ENCODE measurements around the gene STAT5A.

The STAT5A gene

GRCh38 chr17:42266918-42267766 is 21.2 kb upstream of the STAT5A start (continued):
- TF ChIP-seq, protein P1, sequence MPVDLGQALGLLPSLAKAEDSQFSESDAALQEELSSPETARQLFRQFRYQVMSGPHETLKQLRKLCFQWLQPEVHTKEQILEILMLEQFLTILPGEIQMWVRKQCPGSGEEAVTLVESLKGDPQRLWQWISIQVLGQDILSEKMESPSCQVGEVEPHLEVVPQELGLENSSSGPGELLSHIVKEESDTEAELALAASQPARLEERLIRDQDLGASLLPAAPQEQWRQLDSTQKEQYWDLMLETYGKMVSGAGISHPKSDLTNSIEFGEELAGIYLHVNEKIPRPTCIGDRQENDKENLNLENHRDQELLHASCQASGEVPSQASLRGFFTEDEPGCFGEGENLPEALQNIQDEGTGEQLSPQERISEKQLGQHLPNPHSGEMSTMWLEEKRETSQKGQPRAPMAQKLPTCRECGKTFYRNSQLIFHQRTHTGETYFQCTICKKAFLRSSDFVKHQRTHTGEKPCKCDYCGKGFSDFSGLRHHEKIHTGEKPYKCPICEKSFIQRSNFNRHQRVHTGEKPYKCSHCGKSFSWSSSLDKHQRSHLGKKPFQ (tag by site-specific recombination; IDR thresholded peaks at IDR 0.05), result no peak
- TF ChIP-seq ZNF112 (tag by site-specific recombination; IDR thresholded peaks at IDR 0.05) (no peak), EGR2 (tag by site-specific recombination; IDR thresholded peaks at IDR 0.05; ENCODE audit: low read depth) (no peak), ZNF707 (tag by site-specific recombination; IDR thresholded peaks at IDR 0.05) (no peak), ZFP41 (tag by site-specific recombination; IDR thresholded peaks at IDR 0.05; ENCODE audit: borderline replicate concordance) (no peak), REPIN1 (tag by site-specific recombination; IDR thresholded peaks at IDR 0.05; ENCODE audit: low read depth) (no peak), ZBTB1 (tag by site-specific recombination; IDR thresholded peaks at IDR 0.05) (0 out of 2 replicates have a peak, but pooled peaks have one; percentile 35), ZSCAN16 (tag by site-specific recombination; IDR thresholded peaks at IDR 0.05) (no peak), ZNF416 (tag by site-specific recombination; IDR thresholded peaks at IDR 0.05) (no peak), MZF1 (tag by site-specific recombination; IDR thresholded peaks at IDR 0.05; ENCODE audit: borderline replicate concordance) (no peak), ELK4 (IDR thresholded peaks at IDR 0.05; ENCODE audit: borderline replicate concordance, low read depth, low read length) (no peak), ZNF510 (tag by site-specific recombination; IDR thresholded peaks at IDR 0.05; ENCODE audit: insufficient replicate concordance) (no peak), HOXC10 (CRISPR knock-in tag; IDR thresholded peaks at IDR 0.05) (no peak), TRIM28 (IDR thresholded peaks at IDR 0.05; ENCODE audit: borderline replicate concordance, low read length) (no peak), ZBTB20 (tag by site-specific recombination; IDR thresholded peaks at IDR 0.05) (no peak), ZSCAN4 (tag by site-specific recombination; IDR thresholded peaks at IDR 0.05) (no peak), ZNF76 (tag by site-specific recombination; IDR thresholded peaks at IDR 0.05; ENCODE audit: borderline replicate concordance, low read depth) (no peak), ZNF521 (tag by site-specific recombination; IDR thresholded peaks at IDR 0.05) (no peak), HOXD13 (CRISPR knock-in tag; IDR thresholded peaks at IDR 0.05; ENCODE audit: borderline replicate concordance) (no peak), ZNF2 (tag by site-specific recombination; IDR thresholded peaks at IDR 0.05) (no peak), ZNF398 (tag by site-specific recombination; IDR thresholded peaks at IDR 0.05) (no peak), ZNF248 (tag by site-specific recombination; IDR thresholded peaks at IDR 0.05) (no peak), ZNF292 (tag by site-specific recombination; IDR thresholded peaks at IDR 0.05; ENCODE audit: borderline replicate concordance, low read depth) (no peak)
- TF ChIP-seq, protein P2, sequence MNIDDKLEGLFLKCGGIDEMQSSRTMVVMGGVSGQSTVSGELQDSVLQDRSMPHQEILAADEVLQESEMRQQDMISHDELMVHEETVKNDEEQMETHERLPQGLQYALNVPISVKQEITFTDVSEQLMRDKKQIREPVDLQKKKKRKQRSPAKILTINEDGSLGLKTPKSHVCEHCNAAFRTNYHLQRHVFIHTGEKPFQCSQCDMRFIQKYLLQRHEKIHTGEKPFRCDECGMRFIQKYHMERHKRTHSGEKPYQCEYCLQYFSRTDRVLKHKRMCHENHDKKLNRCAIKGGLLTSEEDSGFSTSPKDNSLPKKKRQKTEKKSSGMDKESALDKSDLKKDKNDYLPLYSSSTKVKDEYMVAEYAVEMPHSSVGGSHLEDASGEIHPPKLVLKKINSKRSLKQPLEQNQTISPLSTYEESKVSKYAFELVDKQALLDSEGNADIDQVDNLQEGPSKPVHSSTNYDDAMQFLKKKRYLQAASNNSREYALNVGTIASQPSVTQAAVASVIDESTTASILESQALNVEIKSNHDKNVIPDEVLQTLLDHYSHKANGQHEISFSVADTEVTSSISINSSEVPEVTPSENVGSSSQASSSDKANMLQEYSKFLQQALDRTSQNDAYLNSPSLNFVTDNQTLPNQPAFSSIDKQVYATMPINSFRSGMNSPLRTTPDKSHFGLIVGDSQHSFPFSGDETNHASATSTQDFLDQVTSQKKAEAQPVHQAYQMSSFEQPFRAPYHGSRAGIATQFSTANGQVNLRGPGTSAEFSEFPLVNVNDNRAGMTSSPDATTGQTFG (tag by site-specific recombination; IDR thresholded peaks at IDR 0.05; ENCODE audit: borderline replicate concordance), result no peak
- TF ChIP-seq, protein P3, sequence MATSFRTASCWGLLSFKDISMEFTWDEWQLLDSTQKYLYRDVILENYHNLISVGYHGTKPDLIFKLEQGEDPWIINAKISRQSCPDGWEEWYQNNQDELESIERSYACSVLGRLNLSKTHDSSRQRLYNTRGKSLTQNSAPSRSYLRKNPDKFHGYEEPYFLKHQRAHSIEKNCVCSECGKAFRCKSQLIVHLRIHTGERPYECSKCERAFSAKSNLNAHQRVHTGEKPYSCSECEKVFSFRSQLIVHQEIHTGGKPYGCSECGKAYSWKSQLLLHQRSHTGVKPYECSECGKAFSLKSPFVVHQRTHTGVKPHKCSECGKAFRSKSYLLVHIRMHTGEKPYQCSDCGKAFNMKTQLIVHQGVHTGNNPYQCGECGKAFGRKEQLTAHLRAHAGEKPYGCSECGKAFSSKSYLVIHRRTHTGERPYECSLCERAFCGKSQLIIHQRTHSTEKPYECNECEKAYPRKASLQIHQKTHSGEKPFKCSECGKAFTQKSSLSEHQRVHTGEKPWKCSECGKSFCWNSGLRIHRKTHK (tag by site-specific recombination; IDR thresholded peaks at IDR 0.05), result no peak
- TF ChIP-seq, protein P4, sequence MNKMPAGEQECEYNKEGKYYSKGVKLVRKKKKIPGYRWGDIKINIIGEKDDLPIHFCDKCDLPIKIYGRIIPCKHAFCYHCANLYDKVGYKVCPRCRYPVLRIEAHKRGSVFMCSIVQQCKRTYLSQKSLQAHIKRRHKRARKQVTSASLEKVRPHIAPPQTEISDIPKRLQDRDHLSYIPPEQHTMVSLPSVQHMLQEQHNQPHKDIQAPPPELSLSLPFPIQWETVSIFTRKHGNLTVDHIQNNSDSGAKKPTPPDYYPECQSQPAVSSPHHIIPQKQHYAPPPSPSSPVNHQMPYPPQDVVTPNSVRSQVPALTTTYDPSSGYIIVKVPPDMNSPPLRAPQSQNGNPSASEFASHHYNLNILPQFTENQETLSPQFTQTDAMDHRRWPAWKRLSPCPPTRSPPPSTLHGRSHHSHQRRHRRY (tag by site-specific recombination; IDR thresholded peaks at IDR 0.05), result no peak
- TF ChIP-seq, protein P5, sequence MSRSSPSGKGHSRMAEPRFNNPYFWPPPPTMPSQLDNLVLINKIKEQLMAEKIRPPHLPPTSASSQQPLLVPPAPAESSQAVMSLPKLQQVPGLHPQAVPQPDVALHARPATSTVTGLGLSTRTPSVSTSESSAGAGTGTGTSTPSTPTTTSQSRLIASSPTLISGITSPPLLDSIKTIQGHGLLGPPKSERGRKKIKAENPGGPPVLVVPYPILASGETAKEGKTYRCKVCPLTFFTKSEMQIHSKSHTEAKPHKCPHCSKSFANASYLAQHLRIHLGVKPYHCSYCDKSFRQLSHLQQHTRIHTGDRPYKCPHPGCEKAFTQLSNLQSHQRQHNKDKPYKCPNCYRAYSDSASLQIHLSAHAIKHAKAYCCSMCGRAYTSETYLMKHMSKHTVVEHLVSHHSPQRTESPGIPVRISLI (tag by site-specific recombination; IDR thresholded peaks at IDR 0.05), result no peak
